AG04450 (cell line): ENCODE data around the gene COL7A1. TPM values are rescaled to one million over a fixed set of nuclear protein-coding genes. Genes with fewer than 3 reads are reported as not detected.

ENCODE experiments used
- CTCF ChIA-PET: fragments of 300-600, 350-600 bp; formaldehyde crosslinking; extraction: SDS; loops from one replicate; lab custom pipeline; 2022; ENCODE audit warnings: antibody characterized with exemption, inconsistent platforms; lab: Charles Lee
- POLR2A ChIA-PET: fragments of 350-600 bp; formaldehyde crosslinking; extraction: SDS; loops from one replicate; lab custom pipeline; 2021; ENCODE audit warnings: antibody characterized with exemption, inconsistent platforms; lab: Yijun Ruan, JAX
- DNase-seq: peaks from one replicate; pipeline ENCODE4 v3.0.0-alpha.2; 2011; ENCODE audit warnings: low read depth, low spot score
- H3K27ac ChIP-seq: one replicate; pipeline ENCODE4 v1.5.1; 2012; ENCODE audit warnings: low read depth, low read length, control low read depth
- H3K27me3 ChIP-seq: one replicate; pipeline ENCODE4 v1.6.0; 2012; ENCODE audit warnings: low read length; ENCODE audit not compliant: control insufficient read depth, insufficient read depth
- H3K4me3 ChIP-seq: 2 replicates; pipeline ENCODE4 v1.5.1; 2011; ENCODE audit warnings: mild to moderate bottlenecking, low read depth, low read length, control low read depth
- H3K9me3 ChIP-seq: 2 replicates; pipeline ENCODE4 v1.5.1; 2012; ENCODE audit warnings: low read length; ENCODE audit not compliant: control insufficient read depth, insufficient read depth
- polyA plus RNA-seq: library from polyadenylated mRNA; depleted of rRNA; stranded (reverse); fragments of >200 nt; gene quantifications from 2 replicates; pipeline ENCODE4 v1.2.3, GENCODE V29; 2011
- TF ChIP-seq, protein P1 (sequence below): IDR thresholded peaks from 2 replicates; pipeline ENCODE4 v1.5.1; 2011; ENCODE audit warnings: low read depth, low read length, control low read depth, inconsistent platforms

The COL7A1 gene
- polyA plus RNA-seq, 1 experiment, result 19.8 TPM

DNA sequence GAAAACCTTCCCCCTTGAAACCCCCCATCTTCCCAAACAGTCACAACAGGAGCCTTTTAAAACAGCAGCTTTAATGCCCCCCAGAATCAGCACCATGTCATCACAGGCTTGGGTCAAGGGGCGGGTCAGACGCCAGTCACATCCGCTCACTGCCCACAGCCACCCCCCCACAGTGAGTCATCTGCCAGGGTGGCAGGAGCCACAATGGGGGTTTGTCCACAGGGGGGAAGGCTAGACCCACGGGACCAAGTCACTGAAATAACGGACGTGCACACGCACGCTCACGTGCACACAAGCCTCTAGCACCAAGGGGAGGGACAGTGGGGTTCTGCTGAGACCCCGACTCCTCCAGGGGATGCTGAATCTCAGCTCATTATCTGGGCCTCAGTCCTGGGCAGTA lies 31.1 kb downstream of the COL7A1 start:
- TF ChIP-seq, protein P1, sequence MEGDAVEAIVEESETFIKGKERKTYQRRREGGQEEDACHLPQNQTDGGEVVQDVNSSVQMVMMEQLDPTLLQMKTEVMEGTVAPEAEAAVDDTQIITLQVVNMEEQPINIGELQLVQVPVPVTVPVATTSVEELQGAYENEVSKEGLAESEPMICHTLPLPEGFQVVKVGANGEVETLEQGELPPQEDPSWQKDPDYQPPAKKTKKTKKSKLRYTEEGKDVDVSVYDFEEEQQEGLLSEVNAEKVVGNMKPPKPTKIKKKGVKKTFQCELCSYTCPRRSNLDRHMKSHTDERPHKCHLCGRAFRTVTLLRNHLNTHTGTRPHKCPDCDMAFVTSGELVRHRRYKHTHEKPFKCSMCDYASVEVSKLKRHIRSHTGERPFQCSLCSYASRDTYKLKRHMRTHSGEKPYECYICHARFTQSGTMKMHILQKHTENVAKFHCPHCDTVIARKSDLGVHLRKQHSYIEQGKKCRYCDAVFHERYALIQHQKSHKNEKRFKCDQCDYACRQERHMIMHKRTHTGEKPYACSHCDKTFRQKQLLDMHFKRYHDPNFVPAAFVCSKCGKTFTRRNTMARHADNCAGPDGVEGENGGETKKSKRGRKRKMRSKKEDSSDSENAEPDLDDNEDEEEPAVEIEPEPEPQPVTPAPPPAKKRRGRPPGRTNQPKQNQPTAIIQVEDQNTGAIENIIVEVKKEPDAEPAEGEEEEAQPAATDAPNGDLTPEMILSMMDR, result no peak
- Histone ChIP-seq H3K4me3 (no peak overlapping the region), H3K27me3 (no peaks in the 10 kb centered on the region), H3K27ac (peak overlapping the region; percentile 77), H3K9me3 (no peaks in the 10 kb centered on the region)
- CTCF ChIA-PET, result interaction anchor here (0.5 to 1.0 kb wide), 5 partner anchors 10 to 128 kb away, joined by 3 to 9 read pairs (median 4); no protein-coding TSS in a partner anchor
- DNase-seq, result no peak
- POLR2A ChIA-PET, result interaction anchor here (0.6 to 1.2 kb wide), 3 partner anchors 9 to 920 kb away, joined by 4 read pairs; no protein-coding TSS in a partner anchor

DNA sequence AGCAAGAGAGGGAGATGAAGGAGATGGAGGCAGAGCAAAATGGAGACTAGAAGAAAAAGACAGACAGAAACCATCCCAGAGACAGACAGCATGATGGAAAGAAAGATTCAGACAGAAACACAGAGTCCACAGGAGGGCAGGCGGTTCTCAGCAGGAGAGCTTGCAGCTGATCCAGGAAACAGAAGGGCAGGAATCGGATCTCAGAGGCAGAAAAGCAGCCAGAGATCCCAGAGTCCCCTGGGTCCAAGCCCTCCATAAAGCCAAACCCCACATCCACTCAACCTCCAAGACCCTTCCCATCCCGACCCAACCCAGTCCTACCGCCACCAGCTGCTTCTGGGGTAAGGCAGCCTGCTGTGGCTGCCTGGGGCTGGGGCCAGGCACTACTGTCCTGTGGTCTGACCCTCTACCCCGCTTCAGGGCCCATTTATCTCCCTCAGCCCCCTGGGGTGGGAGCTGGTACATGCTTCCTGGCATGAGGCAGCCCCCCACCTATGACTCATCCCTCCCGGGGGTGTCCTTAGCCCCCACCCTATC lies 31.7 kb downstream of the COL7A1 start, which contains the start of gene UCN2:
TSS of gene UCN2 (minus strand) at position 400 of the 537 bp plus-strand sequence. CDS start 657 bp downstream, outside the sequence.
- TF ChIP-seq, protein P1, result no peak
- DNase-seq, result no peak
- POLR2A ChIA-PET, result interaction anchor here (0.6 to 0.7 kb wide), 2 partner anchors 48 to 920 kb away, joined by 4 read pairs; no protein-coding TSS in a partner anchor
- CTCF ChIA-PET, result interaction anchor here (0.5 to 1.0 kb wide), 5 partner anchors 10 to 127 kb away, joined by 3 to 9 read pairs (median 4); no protein-coding TSS in a partner anchor
- Histone ChIP-seq H3K9me3 (no peaks in the 10 kb centered on the region), H3K27me3 (no peaks in the 10 kb centered on the region), H3K27ac (peak within 1 kb of the TSS; percentile 77), H3K4me3 (no peak within 1 kb of the TSS)

DNA sequence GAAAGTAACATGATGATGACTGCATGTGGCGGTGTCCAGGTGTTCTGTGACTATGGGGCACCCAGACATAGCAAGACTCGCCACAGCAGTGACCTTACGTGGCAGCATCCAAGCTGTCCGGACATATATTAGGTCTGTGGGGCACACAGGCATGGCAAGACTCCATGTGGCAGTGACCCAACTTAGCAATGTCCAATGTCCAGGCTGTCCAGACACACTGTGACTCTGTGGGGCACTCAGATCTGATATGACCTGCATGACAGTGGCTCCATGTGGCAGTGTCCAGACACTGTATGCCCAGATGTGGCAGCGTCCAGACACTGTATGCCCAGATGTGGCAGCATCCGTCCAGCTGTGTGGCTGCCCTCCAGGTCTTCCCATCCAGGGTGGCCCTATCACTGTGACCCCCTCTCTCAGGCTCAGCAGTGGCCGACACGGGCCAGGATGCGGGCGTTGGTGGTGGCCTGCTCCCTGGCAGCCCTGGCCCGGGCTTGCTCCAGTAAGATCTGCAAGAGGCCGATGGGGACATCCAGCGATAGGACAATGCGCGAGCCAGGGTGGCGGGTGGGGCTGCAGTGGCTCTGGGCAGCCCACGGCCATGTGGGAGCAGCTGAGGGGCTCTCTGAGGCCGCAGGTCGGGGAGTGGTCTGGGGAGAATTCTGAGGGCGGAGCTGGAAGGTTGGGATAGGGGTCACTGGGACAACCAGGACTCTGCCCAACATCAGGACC lies 32.6 kb downstream of the COL7A1 start:
- Histone ChIP-seq H3K9me3 (no peaks in the 10 kb centered on the region), H3K4me3 (no peak overlapping the region), H3K27ac (no peak overlapping the region), H3K27me3 (no peaks in the 10 kb centered on the region)
- CTCF ChIA-PET, result no interaction called here
- TF ChIP-seq, protein P1, result no peak
- POLR2A ChIA-PET, result interaction anchor here (1.1 kb wide), 1 partner anchor 11 kb away, joined by 3 read pairs; no protein-coding TSS in a partner anchor
- DNase-seq, result no peak

DNA sequence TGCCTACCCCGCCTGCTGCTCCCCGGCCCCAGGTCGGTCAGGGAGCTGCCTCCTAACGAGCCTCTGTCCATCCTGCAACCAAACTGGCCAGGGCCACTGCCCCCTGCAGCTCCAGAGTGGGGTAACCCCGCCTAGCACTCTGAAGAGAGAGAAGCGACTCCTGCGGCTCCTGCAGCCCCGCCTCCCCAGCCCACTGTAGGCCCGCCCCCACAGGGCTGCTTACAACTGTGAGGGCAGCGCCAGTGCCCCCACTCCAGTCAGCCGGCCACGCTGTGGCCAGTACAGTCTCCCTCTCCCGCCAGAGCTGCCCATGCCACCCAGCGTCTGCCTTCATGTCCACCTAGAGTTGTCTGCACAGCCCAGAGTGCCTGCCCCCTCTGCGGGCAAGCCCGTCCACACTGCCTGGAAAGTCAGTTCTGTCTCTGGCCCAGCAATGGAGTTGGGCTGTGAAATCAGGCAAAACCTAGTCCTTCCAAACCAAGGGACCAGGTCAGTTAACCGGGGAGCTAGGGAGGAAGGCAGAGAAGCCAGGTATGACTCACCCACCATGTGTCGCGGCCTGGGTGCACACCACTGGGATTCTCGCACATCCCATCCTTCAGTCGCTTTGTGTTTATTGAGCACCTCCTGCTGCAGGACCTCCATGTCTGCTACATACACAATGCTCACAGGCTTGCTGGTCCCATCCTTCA lies 33.9 kb downstream of the COL7A1 start:
- TF ChIP-seq, protein P1, result peak; percentile 56
- CTCF ChIA-PET, result interaction anchor here (0.5 to 2.5 kb wide), 8 partner anchors 11 to 391 kb away, joined by 3 to 12 read pairs (median 4); no protein-coding TSS in a partner anchor
- Histone ChIP-seq H3K27ac (peak overlapping the region; percentile 80), H3K27me3 (no peaks in the 10 kb centered on the region), H3K4me3 (peak overlapping the region; percentile 43), H3K9me3 (no peaks in the 10 kb centered on the region)
- POLR2A ChIA-PET, result interaction anchor here (0.6 to 1.9 kb wide), 8 partner anchors 10 to 102 kb away, joined by 3 to 6 read pairs (median 4); partner anchors contain the start of genes CELSR3 and SLC26A6
- DNase-seq, result no peak
